Measurements from ENCODE around the gene CHRNA1. TPM values are rescaled to one million over a fixed set of nuclear protein-coding genes. Genes with fewer than 3 reads are reported as not detected.
"Not testable (repeated sequence)": the region's sequence is repeated elsewhere in the genome, so short reads cannot be mapped to it uniquely, and the experiment has no call there.

Gene CHRNA1
- polyA plus RNA-seq, 4 donors = 3.3 to 6.2 (median 5.0) TPM

DNA sequence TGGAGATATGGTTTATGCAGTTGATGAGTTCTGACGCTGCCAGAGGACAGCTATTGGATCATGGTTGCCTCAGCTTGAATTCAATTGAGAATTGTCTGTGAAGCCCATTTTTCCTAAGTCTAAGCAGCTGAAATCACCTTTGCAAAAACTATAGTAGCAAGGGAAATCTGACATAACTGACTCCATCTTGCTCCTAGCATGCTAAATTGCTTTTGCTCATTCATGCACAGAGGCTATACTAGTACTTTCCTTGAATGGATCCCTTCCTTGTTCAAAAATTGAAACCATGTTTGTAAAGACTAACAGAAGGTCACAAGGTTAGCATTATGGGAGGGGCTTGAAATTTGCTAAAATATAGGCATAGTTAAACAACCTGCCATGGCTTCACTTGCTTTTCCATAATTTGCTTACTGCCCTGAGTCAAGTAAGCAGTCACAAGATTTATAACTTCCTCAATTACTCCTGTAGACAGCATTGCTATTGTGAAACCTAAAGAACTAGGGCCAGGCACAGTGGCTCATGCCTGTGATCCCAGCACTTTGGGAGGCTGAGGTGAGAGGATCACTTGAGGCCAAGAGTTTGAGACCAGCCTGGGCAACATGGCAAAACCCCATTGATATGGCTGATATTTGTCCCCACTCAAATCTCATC lies 41.2 kb downstream of the CHRNA1 start:
- DNase-seq (ENCODE audit: low read depth in 4 of 4, low spot score in 2 of 4) = no peak

DNA sequence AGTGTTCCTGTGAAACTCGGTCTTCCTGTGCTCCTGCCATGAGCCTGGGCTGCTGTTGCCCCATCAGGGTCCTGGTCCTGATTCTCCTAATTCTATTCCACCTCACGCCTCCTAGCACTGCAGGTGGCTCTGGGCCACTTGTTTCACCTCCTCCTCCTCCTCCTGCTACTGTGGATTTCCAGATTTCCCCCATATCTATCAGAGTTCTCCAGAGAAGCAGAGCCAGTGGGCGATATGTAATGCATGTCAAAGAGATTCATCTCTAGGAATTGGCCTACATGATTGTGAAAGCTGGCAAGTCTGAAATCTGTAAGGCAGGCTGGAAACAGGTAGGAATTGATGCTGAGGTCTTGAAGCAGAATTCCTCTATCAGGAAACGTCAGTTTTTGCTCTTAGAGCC lies 45.3 kb downstream of the CHRNA1 start:
- no peak for DNase-seq (ENCODE audit: low read depth in 4 of 4, low spot score in 2 of 4)

DNA sequence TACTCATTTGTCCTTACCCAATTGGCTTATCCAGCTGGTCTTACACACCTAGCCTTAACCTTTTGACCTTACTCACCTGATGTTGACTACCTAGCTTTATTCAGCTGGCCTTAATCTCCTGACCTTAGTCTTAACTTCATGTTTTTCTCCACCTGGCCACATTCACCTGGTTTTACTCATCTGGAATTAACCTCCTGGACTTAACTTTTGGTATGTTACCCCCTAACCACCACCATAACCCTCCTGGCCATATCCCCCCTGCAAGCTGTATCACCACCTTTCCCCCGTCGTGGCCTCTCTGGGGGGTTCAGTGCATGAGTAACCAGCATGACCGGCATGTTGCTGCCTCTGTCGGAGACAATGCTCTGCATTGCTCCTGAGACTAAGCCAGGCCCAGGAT lies 45.7 kb downstream of the CHRNA1 start:
- no peak for DNase-seq (ENCODE audit: low read depth in 4 of 4, low spot score in 2 of 4)

DNA sequence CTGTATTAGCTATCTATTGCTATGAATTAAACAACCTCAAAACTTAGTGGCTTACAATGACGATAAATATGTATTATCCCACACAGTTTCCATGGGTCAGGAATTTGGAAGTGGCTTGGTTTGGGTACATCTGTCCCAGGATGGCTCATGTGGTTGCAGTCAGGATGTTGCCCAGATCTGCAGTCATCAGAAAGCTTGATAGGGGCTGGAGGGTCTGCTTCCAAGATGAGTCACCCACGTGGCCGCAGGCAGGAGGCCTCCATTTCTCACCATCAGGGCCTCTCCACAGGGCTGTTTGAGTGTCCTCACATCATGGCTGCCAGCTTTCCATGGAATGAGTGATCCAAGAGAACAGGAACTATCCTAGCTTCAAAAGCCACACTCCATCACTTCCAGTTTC lies 46.4 kb downstream of the CHRNA1 start:
- DNase-seq (ENCODE audit: low read depth in 4 of 4, low spot score in 2 of 4) = no peak

DNA sequence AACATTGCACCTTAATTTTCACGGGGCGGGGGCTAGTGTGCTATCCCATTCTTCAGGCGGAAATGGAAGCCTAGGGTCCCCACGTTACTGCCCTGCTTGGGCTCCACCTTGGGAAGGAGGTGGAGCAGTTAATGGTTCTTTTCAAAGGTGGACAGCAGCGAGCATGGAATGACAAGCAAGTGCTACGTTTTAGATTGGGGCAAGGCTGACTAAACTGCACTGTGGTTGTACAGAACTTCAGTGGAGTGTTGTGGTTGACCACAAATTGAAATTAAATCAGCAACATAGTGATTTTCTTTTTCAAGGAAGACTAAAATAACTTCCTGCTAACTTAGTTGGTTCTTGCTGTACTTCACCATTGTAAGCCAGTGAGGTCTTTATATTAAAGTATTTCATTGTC lies 47.0 kb downstream of the CHRNA1 start:
- no peak for DNase-seq (ENCODE audit: low read depth in 4 of 4, low spot score in 2 of 4)

DNA sequence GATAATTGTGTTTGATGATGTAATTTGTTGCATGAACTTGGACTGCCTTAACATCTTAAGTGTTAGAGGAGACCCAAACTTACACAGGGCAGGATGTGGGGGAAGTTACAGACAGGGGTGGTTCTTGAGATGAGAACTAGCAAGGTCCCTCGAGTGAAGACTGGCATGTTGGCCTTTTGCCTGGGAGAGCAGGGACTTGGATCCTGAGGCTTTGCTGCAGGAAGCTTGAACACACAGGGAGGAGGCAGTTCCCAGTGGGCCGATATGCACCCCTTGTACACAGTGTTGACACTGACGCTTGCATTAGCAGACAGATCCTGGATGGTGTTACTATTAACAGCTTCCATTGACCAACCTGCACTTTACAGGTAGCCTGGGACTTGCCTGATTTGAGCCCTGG lies 47.5 kb downstream of the CHRNA1 start:
- no peak for DNase-seq (ENCODE audit: low read depth in 4 of 4, low spot score in 2 of 4)

DNA sequence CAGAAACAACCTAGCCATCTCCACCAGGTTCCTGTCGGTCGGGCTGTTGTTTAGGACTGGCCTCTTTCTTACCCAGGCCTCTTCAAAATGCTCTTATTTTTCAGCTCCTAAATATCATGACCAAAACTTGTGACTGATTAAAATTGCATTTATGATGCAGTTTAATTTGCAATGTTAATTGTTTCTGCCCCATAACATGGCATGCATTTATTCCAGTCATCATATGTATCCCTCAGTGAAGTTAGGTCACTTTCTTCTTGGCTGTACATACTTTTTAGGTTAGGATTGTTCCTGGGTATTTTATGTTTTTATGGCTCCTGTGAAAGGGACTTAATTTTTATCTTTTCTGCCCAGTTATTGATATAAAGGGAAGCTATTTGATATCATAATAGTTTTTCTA lies 50.6 kb downstream of the CHRNA1 start:
- DNase-seq (ENCODE audit: low read depth in 4 of 4, low spot score in 2 of 4) = no peak

DNA sequence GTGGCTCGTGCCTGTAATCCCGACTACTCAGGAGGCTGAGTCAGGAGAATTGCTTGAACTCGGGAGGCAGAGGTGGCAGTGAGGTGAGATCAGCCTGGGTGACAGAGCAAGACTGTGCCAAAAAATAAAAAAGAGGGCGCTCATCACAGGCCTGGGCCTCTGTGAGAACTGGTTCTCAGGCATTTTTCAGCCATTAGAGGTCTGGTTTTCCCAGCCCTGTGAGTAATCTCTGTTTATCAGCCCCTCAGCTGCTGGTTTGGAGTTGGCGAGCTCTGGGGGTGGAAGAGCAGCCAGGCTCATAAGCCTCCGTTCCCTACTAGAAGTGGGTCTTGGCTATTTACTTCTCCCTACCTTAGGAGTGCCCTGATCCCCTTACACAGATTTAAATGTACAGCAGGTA lies 53.1 kb downstream of the CHRNA1 start:
- no peak for DNase-seq (ENCODE audit: low read depth in 4 of 4, low spot score in 2 of 4)

DNA sequence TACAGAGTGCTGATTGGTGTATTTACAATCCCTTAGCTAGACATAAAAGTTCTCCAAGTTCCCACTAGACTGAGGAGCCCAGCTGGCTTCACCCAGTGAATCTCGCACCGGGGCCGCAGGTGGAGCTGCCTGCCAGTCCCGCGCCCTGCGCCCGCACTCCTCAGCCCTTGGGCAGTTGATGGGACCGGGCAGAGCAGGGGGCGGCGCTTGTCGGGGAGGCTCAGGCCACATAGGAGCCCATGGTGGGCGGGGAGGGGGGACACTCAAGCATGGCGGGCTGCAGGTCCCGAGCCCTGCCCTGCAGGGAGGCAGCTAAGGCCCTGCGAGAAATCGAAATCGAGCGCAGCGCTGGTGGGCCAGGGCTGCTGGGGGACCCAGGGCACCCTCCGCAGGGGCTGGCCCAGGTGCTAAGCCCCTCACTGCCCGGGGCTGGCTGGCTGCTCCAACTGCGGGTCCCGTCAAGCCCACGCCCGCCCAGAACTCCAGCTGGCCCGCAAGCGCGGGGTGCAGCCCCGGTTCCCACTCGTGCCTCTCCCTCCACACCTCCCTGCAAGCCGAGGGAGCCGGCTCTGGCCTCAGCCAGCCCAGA lies 54.8 kb downstream of the CHRNA1 start:
- DNase-seq (ENCODE audit: low read depth in 4 of 4, low spot score in 2 of 4) = not testable (repeated sequence)

DNA sequence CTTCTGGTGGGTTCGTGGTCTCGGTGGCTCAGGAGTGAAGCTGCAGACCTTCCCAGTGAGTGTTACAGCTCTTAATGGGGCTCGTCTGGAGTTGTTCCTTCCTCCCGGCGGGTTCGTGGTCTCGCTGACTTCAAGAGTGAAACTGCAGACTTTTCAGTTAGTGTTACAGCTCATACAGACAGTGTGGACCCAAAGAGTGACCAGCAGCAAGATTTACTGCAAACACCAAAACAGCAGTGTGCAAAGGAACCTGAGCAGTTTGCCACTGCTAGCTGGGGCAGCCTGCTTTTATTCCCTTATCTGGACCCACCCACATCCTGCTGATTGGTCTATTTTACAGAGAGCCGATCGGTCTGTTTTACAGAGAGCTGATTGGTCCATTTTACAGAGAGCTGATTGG lies 55.6 kb downstream of the CHRNA1 start:
- DNase-seq (ENCODE audit: low read depth in 4 of 4, low spot score in 2 of 4) = no peak

DNA sequence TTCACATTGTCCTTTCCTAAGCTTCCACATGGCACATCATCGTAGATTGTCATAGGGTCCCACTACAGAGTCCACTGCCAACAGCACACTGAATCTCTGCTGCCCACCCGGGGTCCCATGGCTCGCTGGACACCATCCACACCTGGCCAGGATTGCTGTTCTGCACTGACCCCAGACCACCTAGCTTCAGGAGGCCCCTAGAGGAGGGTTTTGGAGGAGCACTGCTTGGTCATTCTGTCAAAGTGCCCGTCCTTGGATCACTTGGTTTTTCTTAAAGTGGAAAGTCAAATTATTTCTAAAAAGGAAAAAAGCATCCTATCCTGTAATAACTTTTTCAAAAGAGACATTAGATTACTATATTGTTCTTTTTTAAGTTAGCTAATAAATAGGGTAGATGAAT lies 59.0 kb downstream of the CHRNA1 start:
- DNase-seq (ENCODE audit: low read depth in 4 of 4, low spot score in 2 of 4) = no peak

DNA sequence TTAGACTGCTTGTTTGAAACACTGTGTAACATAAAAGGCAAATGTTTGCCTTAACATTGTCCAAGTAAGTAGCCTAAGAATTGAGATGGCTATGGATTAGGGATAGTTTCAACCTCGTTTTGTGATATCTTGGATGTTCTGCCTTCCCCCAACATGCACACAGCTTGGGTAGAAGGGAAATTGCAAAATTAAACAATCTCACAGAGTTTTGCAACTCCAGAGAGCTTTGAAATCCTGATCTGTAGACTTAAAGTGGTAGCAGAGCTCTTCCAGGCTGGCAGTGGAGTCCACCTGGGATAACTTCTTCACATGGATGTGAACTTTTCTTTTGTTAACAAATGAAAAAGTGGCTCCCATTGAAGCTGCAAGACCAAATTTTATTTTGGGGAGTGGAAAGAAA lies 59.6 kb downstream of the CHRNA1 start:
- DNase-seq (ENCODE audit: low read depth in 4 of 4, low spot score in 2 of 4) = no peak

DNA sequence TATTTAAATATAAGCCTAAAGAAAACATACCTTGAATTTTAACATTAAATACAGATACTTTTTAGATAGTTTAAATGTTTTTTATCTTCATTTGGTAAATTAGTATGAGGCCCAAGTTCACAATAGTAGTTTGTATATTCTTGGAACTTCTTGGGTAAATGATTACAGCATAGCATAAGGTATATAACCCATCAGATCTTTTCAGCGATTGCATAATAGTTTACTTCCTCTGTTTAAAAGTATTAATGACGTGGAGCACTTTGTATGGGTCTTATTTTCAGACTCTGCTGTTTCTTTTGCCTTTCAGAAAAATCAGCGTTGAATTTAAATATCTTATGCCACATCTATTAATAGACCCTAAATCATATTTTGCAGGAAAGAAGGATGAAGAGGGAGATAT lies 60.2 kb downstream of the CHRNA1 start:
- no peak for DNase-seq (ENCODE audit: low read depth in 4 of 4, low spot score in 2 of 4)

DNA sequence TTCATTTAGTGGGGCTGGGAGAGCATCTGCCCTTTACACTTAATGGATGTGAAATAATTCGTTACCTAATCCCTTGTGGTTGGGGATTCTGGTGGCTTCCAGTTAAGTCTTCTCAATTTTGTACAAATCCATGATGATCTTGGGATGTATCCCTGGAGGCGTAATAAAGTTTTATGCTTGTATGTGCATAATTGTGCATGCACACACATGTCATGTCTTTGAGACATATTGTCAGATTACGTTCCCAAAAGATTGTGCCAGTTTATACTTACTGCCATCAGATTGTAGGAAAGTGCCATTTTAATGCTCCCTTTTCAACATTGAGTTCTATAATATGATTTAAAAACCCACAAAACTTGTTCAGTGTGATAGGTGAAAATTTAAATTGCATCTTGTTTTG lies 60.8 kb downstream of the CHRNA1 start:
- no peak for DNase-seq (ENCODE audit: low read depth in 4 of 4, low spot score in 2 of 4)

DNA sequence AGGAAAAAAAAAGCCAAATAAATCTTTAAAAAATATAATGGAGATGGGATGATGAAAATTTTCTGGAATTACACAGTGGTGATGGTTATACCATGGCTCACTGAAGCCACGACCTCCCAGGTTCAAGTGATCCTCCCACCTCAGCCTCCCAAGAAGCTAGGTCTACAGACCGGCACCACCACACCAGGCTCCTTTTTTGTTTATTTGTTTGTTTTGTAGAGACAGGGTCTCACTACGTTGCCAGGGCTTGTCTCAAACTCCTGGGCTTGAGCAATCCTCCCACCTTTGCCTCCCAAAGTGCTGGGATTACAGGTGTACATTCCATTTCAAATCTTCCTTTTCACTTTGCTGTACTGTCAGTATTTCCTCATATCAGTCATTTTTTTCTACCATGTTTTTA lies 61.7 kb downstream of the CHRNA1 start:
- DNase-seq (ENCODE audit: low read depth in 4 of 4, low spot score in 2 of 4) = no peak

DNA sequence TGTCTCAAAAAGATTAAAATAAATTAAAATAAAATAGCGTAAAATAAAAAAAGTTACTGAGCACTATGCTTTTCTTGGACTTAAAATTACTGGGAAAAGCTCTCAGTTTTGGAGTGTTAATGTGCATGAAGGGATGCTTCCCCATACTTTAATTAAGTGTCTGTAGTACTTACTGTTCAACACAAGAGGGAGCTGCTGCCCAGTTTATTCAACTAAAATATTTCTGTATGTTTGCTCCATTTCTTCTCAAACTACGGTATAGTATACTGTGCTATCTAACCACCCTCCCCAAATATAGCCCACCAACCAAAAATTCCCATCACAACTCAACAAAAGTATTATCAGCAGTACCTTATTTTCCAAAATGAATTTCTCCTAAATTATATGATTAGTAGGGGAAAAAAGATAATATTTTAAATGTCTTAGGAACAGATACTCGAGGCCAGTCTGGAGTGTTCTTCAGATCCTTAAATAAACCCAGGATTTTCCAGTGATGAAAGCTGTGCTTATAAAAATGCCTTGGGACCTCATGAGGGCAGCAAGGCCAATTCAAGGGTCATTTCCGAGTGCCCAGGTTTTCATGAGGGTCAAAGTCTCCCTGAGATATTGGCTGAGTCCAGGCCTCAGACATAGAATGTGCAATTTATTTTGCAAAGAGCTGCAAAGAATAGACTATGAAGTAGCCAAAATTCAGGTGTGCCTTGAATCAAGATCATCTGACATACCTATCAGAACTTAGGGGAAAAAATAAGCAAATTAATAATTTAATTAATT lies 64.1 kb downstream of the CHRNA1 start:
- DNase-seq (ENCODE audit: low read depth in 4 of 4, low spot score in 2 of 4) = peak in 2 of 4 donors; percentile 13 to 56

Other genes starting within 250 kb of the CHRNA1 start
- 10 to 100 TPM; 24.1 to 28.0 (median 26.4) TPM for gene WIPF1, start 166.7 kb downstream of the CHRNA1 start, polyA plus RNA-seq (ENCODE audit: insufficient read length in 4 of 4)
- 10 to 100 TPM; 21.1 to 29.1 (median 26.8) TPM for gene CHN1, start 240.9 kb upstream of the CHRNA1 start, polyA plus RNA-seq (ENCODE audit: insufficient read length in 4 of 4)